GM12875 (cell line): ENCODE results near the gene SLC5A9.
A peak's percentile ranks its signal among the peaks of the same experiment; 100 is the strongest.
"Not testable (repeated sequence)": the region's sequence is repeated elsewhere in the genome, so short reads cannot be mapped to it uniquely, and the experiment has no call there.

ENCODE experiments used
- H3K4me3 ChIP-seq: one replicate; pipeline ENCODE4 v1.5.1; 2011; ENCODE audit warnings: low read depth, low read length, control low read depth
- CTCF ChIP-seq: IDR thresholded peaks from 2 replicates; pipeline ENCODE4 v1.5.1; 2011; ENCODE audit warnings: low read depth, mild to moderate bottlenecking, control low read depth, inconsistent platforms, low read length, moderate library complexity, borderline replicate concordance; ENCODE audit not compliant: insufficient read depth

The SLC5A9 gene

GRCh38 chr1:48284696-48285420, 62.3 kb downstream of the SLC5A9 start:
- not testable (repeated sequence) for H3K4me3 ChIP-seq
- TF ChIP-seq CTCF = 0 out of 2 replicates have a peak, but pooled peaks have one; percentile 15

GRCh38 chr1:48285525-48285924, 63.0 kb downstream of the SLC5A9 start:
- no peak overlapping the region for H3K4me3 ChIP-seq
- no peak for TF ChIP-seq CTCF

GRCh38 chr1:48291421-48291820, 68.9 kb downstream of the SLC5A9 start:
- no peak for TF ChIP-seq CTCF
- no peak overlapping the region for H3K4me3 ChIP-seq

DNA sequence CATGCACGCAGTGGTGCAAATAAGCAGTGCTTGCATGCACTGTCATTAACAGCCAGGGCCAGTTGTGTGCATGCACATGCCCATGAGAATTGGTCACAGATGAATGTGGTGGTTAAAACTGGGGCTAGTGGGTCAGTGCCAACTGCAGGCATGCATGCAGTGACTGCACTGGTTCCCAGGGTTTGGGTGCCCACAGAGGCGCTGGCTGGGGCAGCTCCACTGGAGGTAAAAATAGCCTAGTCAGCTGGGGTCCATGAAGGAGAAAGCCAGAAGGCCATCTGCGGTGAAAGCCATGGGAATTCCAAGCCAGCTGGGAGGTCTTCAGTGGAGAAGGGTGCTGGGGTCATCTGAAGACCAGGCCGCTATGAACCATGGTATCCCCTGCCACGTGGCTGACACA, 70.2 kb downstream of the SLC5A9 start:
- H3K4me3 ChIP-seq = no peak overlapping the region
- TF ChIP-seq CTCF = no peak

GRCh38 chr1:48294094-48294493, 71.6 kb downstream of the SLC5A9 start:
- not testable (repeated sequence) for H3K4me3 ChIP-seq

GRCh38 chr1:48294656-48295055, 72.1 kb downstream of the SLC5A9 start:
- TF ChIP-seq CTCF = no peak
- no peak overlapping the region for H3K4me3 ChIP-seq
